Measurements from ENCODE around the gene TXNDC16. TPM values are rescaled to one million over a fixed set of nuclear protein-coding genes. Genes with fewer than 3 reads are reported as not detected.

Gene TXNDC16
- total RNA-seq, 1 donor from 2014 or later: 1.7 TPM

DNA sequence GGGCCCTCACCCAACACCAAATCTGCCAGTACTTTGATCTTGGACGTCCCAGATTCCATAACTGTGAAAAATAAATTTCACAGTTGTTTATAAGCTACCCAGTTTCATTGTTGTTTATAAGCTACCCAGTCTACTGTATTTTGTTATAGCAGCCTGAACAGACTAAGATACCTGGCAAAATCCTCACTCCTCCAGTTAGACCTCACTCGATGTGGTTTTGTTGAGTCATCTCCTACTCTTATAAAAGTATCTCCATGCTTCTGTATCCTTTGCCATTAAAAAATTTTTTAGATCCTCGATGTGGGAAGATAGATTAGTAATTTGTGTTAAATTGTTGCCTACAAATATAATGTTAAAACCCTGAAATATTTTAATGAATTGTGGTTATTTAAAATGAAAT, 16.0 kb downstream of the TXNDC16 start:
- Histone ChIP-seq H3K4me1 (ENCODE audit: insufficient read depth, low read length) (no peaks in the 10 kb centered on the region), H3K27ac (ENCODE audit: low read depth, low read length) (no peak overlapping the region), H3K4me2 (ENCODE audit: low read length) (no peak overlapping the region), H3K36me3 (ENCODE audit: insufficient read depth, low read length) (no peaks in the 10 kb centered on the region), H3K9ac (ENCODE audit: low read length) (no peak overlapping the region), H3K27me3 (ENCODE audit: insufficient read depth, low read length) (no peaks in the 10 kb centered on the region), H4K20me1 (ENCODE audit: insufficient read depth, low read length) (no peaks in the 10 kb centered on the region), H3K9me3 (ENCODE audit: insufficient read depth, low read depth, low read length) (no peaks in the 10 kb centered on the region), H2AFZ (ENCODE audit: low read depth, low read length) (no peak overlapping the region), H3K4me3 (ENCODE audit: insufficient read depth, low read depth, low read length) (no peak overlapping the region), H3K79me2 (ENCODE audit: insufficient read depth, low read length) (no peaks in the 10 kb centered on the region)
- H3K4me3 Mint-ChIP-seq (ENCODE audit: unreplicated experiment): no peak overlapping the region
- TF ChIP-seq CTCF (IDR thresholded peaks at IDR 0.05; ENCODE audit: insufficient read depth, low read depth, low read length) (no peak), EZH2 (IDR thresholded peaks at IDR 0.05; ENCODE audit: insufficient read depth, low read length) (no peak)
- no peak for DNase-seq (ENCODE audit: low read depth)
- FAIRE-seq: no peak
- H3K36me3 Mint-ChIP-seq (ENCODE audit: low read depth, unreplicated experiment): no peaks in the 10 kb centered on the region
- H3K27me3 Mint-ChIP-seq (ENCODE audit: low read depth, unreplicated experiment): no peaks in the 10 kb centered on the region
- no peaks in the 10 kb centered on the region for H3K9me3 Mint-ChIP-seq (ENCODE audit: unreplicated experiment)
- H3K27ac Mint-ChIP-seq (ENCODE audit: unreplicated experiment): no peak overlapping the region
- H3K4me1 Mint-ChIP-seq (ENCODE audit: low read depth, unreplicated experiment): no peaks in the 10 kb centered on the region

- H3K4me3 ChIP-seq (ENCODE audit: insufficient read depth, low read depth, low read length): no peak overlapping the region
- no peak overlapping the region for H3K27ac ChIP-seq (ENCODE audit: low read depth, low read length)
- DNase-seq (ENCODE audit: low read depth) (no peak), FAIRE-seq (no peak)
- no peaks in the 10 kb centered on the region for H3K9me3 ChIP-seq (ENCODE audit: insufficient read depth, low read depth, low read length)
- H3K27me3 Mint-ChIP-seq (ENCODE audit: low read depth, unreplicated experiment): no peaks in the 10 kb centered on the region
- no peaks in the 10 kb centered on the region for H3K27me3 ChIP-seq (ENCODE audit: insufficient read depth, low read length)
- H3K9me3 Mint-ChIP-seq (ENCODE audit: unreplicated experiment): no peaks in the 10 kb centered on the region
- TF ChIP-seq CTCF (IDR thresholded peaks at IDR 0.05; ENCODE audit: insufficient read depth, low read depth, low read length) (no peak), EZH2 (IDR thresholded peaks at IDR 0.05; ENCODE audit: insufficient read depth, low read length) (no peak)
- H2AFZ ChIP-seq (ENCODE audit: low read depth, low read length): no peak overlapping the region
- H3K36me3 ChIP-seq (ENCODE audit: insufficient read depth, low read length): no peaks in the 10 kb centered on the region
- H3K4me2 ChIP-seq (ENCODE audit: low read length): no peak overlapping the region
- no peaks in the 10 kb centered on the region for H3K36me3 Mint-ChIP-seq (ENCODE audit: low read depth, unreplicated experiment)
- no peak overlapping the region for H3K4me3 Mint-ChIP-seq (ENCODE audit: unreplicated experiment)
- no peaks in the 10 kb centered on the region for H3K4me1 Mint-ChIP-seq (ENCODE audit: low read depth, unreplicated experiment)
- no peak overlapping the region for H3K9ac ChIP-seq (ENCODE audit: low read length)
- H3K27ac Mint-ChIP-seq (ENCODE audit: unreplicated experiment): no peak overlapping the region
- no peaks in the 10 kb centered on the region for H3K4me1 ChIP-seq (ENCODE audit: insufficient read depth, low read length)
- H4K20me1 ChIP-seq (ENCODE audit: insufficient read depth, low read length): no peaks in the 10 kb centered on the region
- H3K79me2 ChIP-seq (ENCODE audit: insufficient read depth, low read length): no peaks in the 10 kb centered on the region
Measured at GRCh38 chr14:52531481-52531880, 20.8 kb downstream of the TXNDC16 start.

DNA sequence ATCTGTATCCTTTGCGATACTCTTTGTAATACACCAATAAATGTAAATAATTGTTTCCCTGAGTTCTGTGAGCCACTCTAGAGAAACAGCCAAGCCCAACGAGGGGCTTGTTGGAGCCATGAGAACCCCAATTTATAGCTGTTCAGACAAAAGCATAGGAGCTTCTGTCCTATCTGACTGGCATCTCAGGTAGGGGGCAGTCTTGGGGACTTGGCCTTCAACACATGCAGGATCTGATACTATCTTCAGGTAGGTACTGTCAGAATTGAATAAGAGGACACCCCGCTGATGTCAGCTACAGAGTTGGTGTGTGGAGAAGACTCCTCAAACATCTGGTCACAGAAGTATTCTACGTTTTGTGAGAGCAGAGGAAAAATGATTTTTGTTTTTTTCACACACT, 25.3 kb downstream of the TXNDC16 start:
- no peak overlapping the region for H3K4me3 ChIP-seq (ENCODE audit: insufficient read depth, low read depth, low read length)
- no peak overlapping the region for H3K27ac ChIP-seq (ENCODE audit: low read depth, low read length)
- no peaks in the 10 kb centered on the region for H4K20me1 ChIP-seq (ENCODE audit: insufficient read depth, low read length)
- H3K27me3 ChIP-seq (ENCODE audit: insufficient read depth, low read length): no peaks in the 10 kb centered on the region
- no peaks in the 10 kb centered on the region for H3K9me3 ChIP-seq (ENCODE audit: insufficient read depth, low read depth, low read length)
- FAIRE-seq (no peak), DNase-seq (ENCODE audit: low read depth) (no peak)
- H3K79me2 ChIP-seq (ENCODE audit: insufficient read depth, low read length): no peaks in the 10 kb centered on the region
- H3K36me3 ChIP-seq (ENCODE audit: insufficient read depth, low read length): no peaks in the 10 kb centered on the region
- H3K36me3 Mint-ChIP-seq (ENCODE audit: low read depth, unreplicated experiment): no peaks in the 10 kb centered on the region
- no peak overlapping the region for H2AFZ ChIP-seq (ENCODE audit: low read depth, low read length)
- H3K27ac Mint-ChIP-seq (ENCODE audit: unreplicated experiment): no peak overlapping the region
- no peaks in the 10 kb centered on the region for H3K4me1 ChIP-seq (ENCODE audit: insufficient read depth, low read length)
- H3K4me1 Mint-ChIP-seq (ENCODE audit: low read depth, unreplicated experiment): no peaks in the 10 kb centered on the region
- no peak overlapping the region for H3K4me3 Mint-ChIP-seq (ENCODE audit: unreplicated experiment)
- no peaks in the 10 kb centered on the region for H3K9me3 Mint-ChIP-seq (ENCODE audit: unreplicated experiment)
- no peak overlapping the region for H3K9ac ChIP-seq (ENCODE audit: low read length)
- no peak for TF ChIP-seq CTCF (IDR thresholded peaks at IDR 0.05; ENCODE audit: insufficient read depth, low read depth, low read length)
- TF ChIP-seq EZH2 (IDR thresholded peaks at IDR 0.05; ENCODE audit: insufficient read depth, low read length): no peak
- no peaks in the 10 kb centered on the region for H3K27me3 Mint-ChIP-seq (ENCODE audit: low read depth, unreplicated experiment)
- no peak overlapping the region for H3K4me2 ChIP-seq (ENCODE audit: low read length)

Data from astrocyte (in vitro differentiated cells and primary cell).